LNCAP (cell line): ENCODE data around the gene MYRIP.

ENCODE experiments used
- TF ChIP-seq, protein P1 (sequence below): fragments of 450-650 bp; IDR thresholded peaks from 2 replicates; pipeline ENCODE4 v1.5.1; 2017; ENCODE audit warnings: mild to moderate bottlenecking

The MYRIP gene

DNA sequence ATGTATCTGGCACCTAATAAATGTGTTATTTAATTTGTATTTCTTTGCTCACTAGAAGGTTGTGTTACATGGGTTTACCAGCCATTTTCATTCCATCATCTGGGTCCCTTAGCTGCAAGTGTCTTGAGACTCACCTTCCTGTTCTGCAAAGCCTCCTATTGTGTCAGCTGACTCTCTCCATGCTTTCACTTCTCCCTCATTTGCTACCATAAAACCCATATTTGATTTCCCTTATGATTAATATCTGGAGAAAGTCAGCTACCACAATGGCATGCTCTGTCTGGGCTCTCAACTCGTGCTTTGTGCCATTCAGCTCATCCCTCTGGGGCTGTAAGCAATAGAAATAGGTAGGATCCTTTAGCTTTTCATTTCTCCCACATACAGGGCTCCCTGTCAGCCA lies 420.6 kb downstream of the MYRIP start:
- TF ChIP-seq, protein P1, sequence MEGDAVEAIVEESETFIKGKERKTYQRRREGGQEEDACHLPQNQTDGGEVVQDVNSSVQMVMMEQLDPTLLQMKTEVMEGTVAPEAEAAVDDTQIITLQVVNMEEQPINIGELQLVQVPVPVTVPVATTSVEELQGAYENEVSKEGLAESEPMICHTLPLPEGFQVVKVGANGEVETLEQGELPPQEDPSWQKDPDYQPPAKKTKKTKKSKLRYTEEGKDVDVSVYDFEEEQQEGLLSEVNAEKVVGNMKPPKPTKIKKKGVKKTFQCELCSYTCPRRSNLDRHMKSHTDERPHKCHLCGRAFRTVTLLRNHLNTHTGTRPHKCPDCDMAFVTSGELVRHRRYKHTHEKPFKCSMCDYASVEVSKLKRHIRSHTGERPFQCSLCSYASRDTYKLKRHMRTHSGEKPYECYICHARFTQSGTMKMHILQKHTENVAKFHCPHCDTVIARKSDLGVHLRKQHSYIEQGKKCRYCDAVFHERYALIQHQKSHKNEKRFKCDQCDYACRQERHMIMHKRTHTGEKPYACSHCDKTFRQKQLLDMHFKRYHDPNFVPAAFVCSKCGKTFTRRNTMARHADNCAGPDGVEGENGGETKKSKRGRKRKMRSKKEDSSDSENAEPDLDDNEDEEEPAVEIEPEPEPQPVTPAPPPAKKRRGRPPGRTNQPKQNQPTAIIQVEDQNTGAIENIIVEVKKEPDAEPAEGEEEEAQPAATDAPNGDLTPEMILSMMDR: no peak

DNA sequence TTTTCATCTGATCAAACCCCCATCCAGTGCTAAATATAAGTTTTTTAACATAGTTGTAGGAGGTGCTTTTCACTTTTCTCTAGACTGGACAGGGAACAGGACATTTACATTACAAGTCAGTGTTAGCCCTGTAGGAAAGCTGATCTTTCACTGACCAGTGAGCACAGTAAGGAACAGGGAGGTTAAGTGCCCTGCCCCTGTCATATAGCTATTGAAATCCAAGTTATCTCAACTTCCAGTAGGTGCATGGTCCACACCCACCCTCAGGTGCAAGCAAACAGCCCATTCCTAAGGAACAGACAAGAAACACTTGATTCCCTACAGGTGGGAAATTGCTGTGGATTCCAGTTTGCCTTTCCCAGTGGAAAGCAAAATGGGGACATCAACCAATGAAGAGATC lies 421.0 kb downstream of the MYRIP start:
- TF ChIP-seq, protein P1: no peak

- TF ChIP-seq, protein P1: no peak
These were observed 423.2 kb downstream of the MYRIP start for GRCh38 chr3:40232626-40233025.

DNA sequence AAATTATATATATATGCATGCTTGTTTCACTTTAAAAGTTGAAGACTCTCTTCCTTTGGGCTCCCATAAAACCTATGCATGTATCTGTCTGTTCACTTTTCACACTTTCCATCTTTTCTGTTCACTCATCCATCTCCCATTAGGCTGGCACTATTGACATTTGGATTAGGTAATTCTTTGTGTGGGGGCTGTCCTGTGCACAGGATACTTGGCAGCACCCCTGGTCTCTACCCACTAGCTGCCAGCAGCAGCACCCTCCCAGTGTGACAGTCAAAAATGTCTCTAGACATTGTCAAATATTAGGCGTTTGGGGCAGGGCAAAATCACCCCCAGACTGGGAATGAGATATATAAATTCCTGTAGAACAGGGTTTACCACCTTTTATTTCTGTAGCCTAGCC lies 427.8 kb downstream of the MYRIP start:
- TF ChIP-seq, protein P1: no peak

DNA sequence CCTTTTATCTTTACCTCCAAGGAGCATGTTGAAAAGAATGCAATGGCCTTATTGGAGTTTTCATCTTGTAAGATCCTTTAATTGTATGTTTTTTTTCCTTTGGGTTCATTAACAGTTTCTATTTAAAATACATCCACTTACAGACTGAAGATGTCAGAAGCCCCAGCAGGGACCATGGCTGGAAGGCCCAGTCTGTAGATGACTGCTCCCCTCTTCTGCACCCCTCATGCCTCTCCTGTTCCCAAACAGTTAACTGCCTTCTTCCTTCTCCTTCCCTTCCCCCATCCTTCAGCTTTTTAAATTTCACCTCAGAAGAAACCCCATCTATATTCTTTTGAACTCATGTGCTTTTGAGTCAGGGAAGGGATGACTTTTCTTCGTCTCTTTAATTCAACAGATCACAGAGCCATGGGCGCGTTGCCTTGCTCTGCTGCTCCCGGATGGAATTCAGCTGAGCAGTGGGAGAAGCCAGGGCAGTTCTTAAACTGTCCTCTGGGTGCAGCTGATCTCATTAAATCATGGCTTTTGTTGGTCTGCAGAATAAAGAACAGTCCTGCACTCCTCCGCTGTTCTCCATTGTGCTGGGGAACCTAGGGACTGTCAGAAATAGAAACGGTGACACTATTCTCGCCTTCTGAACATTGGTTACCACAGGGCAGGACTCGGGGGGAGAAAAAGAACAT lies 428.6 kb downstream of the MYRIP start:
- TF ChIP-seq, protein P1: no peak

DNA sequence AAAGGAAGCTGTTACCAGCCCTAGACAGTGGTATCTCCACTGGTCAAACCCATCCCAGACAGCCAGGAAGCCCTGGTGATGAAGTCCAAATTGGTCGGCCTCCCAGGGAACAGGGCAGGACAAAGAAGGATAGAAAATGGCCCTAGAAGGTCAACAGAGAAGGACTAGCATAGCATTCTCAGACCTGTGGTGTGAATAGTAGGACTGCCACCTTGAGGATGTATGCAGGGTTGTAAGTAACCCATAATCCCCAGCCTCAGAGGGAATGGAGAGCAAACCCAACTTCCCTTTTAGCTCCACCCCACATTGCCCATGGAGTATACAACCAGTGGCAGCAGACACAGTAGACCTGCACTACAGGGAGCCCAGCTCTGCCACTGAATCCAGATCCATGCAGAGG lies 431.5 kb downstream of the MYRIP start:
- TF ChIP-seq, protein P1: no peak

DNA sequence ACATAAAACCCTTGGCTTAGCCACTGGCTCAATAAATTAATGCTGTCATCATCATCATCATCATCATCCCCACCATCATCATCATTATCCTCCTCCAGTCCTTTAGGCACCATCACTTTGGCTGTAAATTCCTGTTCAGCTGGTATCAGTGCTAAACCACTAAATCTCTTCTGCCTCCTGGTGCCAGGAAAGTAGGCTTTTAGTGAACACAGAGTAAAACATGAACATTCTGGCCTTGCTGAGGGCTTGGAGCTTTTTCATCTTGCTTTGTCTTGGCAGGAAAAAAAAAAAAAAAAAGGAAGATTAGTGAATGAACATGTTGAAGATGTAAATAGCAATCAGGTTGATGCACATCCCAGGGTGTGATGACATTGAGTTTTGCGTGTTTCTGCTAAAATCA lies 432.8 kb downstream of the MYRIP start:
- TF ChIP-seq, protein P1: no peak

DNA sequence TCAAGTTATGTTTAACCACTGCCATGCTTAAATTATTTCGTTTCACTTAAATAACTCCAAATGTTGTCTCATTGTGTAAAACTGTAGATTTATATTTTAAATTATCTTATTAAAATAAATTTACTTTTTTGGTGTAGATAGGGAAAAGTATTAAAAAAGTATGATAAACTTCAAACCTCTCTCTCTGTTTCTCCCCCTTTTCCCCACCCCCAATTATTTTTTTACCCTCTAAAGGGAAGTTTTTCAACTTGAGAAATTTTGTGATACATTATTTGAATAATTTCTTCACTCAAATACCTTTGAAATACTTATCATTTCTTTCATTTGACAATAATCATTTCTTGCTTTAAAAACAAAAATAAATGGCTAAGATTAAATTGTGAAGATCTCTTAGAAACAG lies 433.2 kb downstream of the MYRIP start:
- TF ChIP-seq, protein P1: no peak
